ENCODE data around the gene ATP5F1A. TPM values are rescaled to one million over a fixed set of nuclear protein-coding genes. Genes with fewer than 3 reads are reported as not detected.
"Not testable (repeated sequence)": the region's sequence is repeated elsewhere in the genome, so short reads cannot be mapped to it uniquely, and the experiment has no call there.

ATP5F1A gene
- polyA plus RNA-seq (2012; ENCODE audit: missing spikeins): 415 TPM

DNA sequence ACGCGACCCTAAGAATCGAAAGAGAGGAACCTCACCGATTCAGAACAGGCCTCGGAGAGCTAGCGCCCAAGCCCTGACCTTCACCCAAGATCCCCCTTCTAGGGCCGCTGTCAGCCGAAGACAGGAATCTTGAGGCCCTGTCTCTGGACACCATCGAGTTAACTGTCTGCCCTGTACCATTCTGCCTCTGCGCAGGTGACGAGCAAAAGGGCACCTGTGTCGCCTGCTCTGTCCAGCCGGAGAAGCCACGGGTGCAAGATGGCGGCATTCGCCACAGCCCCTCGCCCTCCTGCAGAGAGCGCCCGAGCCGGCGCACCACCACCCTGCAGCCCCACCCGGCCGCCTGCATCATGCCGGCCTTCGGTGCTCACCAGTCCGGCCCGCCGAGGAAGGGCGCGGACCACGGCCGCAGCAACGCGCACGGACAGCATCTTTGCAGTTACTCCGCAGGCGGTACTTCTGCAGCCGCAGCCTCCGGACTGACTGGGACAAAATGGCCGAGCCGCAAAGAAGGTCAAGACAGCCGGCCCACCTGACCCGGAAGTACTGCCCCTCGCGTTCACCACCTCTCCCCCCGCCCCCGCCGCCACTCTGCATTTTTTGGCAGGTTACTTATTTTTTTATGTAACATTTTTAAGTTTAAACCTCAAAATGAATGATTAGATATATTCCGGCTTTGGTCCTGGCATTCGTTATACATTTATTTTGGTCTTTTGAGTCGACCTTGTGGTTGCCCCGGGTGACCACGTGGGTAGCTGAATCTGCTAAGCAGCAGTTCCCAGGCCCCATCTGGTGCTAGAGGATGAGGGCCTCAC lies at the start of gene ATP5F1A:
ATP5F1A (minus strand) TSS at position 496 of the 815 bp plus-strand sequence; CDS start at position 431, 65 bp downstream.
- peak; percentile 74 for DNase-seq (ENCODE audit: insufficient read length)
- TF ChIP-seq POLR2A (IDR thresholded peaks at IDR 0.05; ENCODE audit: low read depth, low read length) (peak; percentile 94), TAF1 (IDR thresholded peaks at IDR 0.05; ENCODE audit: borderline replicate concordance, low read depth, low read length) (peak; percentile 72), POLR2AphosphoS5 (IDR thresholded peaks at IDR 0.05; ENCODE audit: low read depth, low read length) (peak; percentile 93)
- FAIRE-seq: peak; percentile 66

DNA sequence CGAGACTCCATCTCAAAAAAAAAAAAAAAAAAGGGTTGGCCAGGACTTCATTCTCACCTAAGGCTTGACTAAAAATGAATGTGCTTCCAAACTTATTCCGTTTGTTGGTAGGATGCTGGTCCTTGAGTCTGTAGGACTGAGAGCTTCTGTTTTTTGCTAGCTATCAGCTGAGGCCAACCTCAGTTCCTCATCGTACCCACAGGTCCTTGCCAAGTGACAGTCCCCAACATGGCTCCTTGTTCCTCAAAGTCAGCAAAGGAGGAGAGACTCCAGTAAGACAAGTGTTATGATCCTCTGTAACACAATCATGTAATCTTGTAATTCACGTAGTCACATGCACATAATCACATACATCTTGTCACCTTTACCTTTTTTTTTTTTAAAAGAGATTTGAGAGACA lies 43.1 kb upstream of the ATP5F1A start:
- TF ChIP-seq POLR2AphosphoS5 (IDR thresholded peaks at IDR 0.05; ENCODE audit: low read depth, low read length) (no peak), POLR2A (IDR thresholded peaks at IDR 0.05; ENCODE audit: low read depth, low read length) (no peak), TAF1 (IDR thresholded peaks at IDR 0.05; ENCODE audit: borderline replicate concordance, low read depth, low read length) (no peak)
- DNase-seq (ENCODE audit: insufficient read length) (no peak), FAIRE-seq (no peak)

GRCh38 chr18:46140173-46140572 lies 42.1 kb upstream of the ATP5F1A start:
- FAIRE-seq (no peak), DNase-seq (ENCODE audit: insufficient read length) (no peak)
- TF ChIP-seq POLR2A (IDR thresholded peaks at IDR 0.05; ENCODE audit: low read depth, low read length) (no peak), TAF1 (IDR thresholded peaks at IDR 0.05; ENCODE audit: borderline replicate concordance, low read depth, low read length) (no peak), POLR2AphosphoS5 (IDR thresholded peaks at IDR 0.05; ENCODE audit: low read depth, low read length) (no peak)

GRCh38 chr18:46134920-46135675 lies 37.0 kb upstream of the ATP5F1A start:
- TF ChIP-seq TAF1 (IDR thresholded peaks at IDR 0.05; ENCODE audit: borderline replicate concordance, low read depth, low read length) (no peak), POLR2A (IDR thresholded peaks at IDR 0.05; ENCODE audit: low read depth, low read length) (no peak), POLR2AphosphoS5 (IDR thresholded peaks at IDR 0.05; ENCODE audit: low read depth, low read length) (no peak)
- DNase-seq (ENCODE audit: insufficient read length) (no peak), FAIRE-seq (no peak)

DNA sequence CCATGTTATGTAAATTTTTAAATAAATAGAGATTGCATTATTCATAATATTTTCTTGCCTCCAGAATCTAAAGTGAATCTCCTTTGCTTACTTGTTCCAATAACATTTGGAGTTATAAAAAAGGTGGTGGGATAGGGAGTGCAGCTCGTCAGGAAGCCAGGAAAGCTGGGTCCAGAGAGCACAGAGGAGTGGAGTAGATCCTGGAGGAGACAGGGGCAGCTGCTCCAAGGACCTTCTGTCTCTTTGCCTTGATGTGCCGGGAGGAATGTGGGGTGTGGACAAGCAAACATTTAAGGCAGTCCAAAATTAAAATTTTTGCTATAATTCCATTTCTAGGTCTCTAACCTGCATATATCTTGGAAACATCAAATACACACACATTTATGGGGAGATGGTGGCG lies 35.4 kb upstream of the ATP5F1A start:
- DNase-seq (ENCODE audit: insufficient read length): no peak
- no peak for TF ChIP-seq POLR2AphosphoS5 (IDR thresholded peaks at IDR 0.05; ENCODE audit: low read depth, low read length)
- no peak for TF ChIP-seq TAF1 (IDR thresholded peaks at IDR 0.05; ENCODE audit: borderline replicate concordance, low read depth, low read length)
- TF ChIP-seq POLR2A (IDR thresholded peaks at IDR 0.05; ENCODE audit: low read depth, low read length): no peak
- FAIRE-seq: no peak

DNA sequence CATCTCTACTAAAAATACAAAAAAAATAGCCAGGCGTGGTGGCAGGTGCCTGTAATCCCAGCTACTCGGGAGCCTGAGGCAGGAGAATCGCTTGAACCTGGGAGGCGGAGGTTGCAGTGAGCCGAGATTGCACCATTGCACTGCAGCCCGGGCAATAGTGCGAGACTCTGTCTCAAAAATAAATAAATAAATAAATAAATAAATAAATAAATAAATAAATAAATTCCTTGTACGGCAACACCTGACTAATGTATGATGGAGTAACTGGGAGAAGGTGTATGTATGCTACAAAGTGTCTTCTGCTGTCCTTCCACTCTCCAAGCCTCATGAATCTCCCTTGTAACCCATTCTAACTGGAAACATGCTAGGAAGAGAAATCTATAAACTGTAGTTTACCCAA lies 32.5 kb upstream of the ATP5F1A start:
- not testable (repeated sequence) for DNase-seq (ENCODE audit: insufficient read length); FAIRE-seq

- TF ChIP-seq POLR2A (IDR thresholded peaks at IDR 0.05; ENCODE audit: low read depth, low read length): no peak
- no peak for TF ChIP-seq TAF1 (IDR thresholded peaks at IDR 0.05; ENCODE audit: borderline replicate concordance, low read depth, low read length)
- no peak for TF ChIP-seq POLR2AphosphoS5 (IDR thresholded peaks at IDR 0.05; ENCODE audit: low read depth, low read length)
- DNase-seq (ENCODE audit: insufficient read length) (no peak), FAIRE-seq (no peak)
Measured at GRCh38 chr18:46130061-46130460, 32.0 kb upstream of the ATP5F1A start.

- not testable (repeated sequence) for DNase-seq (ENCODE audit: insufficient read length); FAIRE-seq
Measured at GRCh38 chr18:46126625-46127024, 28.5 kb upstream of the ATP5F1A start.

- DNase-seq (ENCODE audit: insufficient read length) (no peak), FAIRE-seq (no peak)
- TF ChIP-seq TAF1 (IDR thresholded peaks at IDR 0.05; ENCODE audit: borderline replicate concordance, low read depth, low read length) (no peak), POLR2AphosphoS5 (IDR thresholded peaks at IDR 0.05; ENCODE audit: low read depth, low read length) (no peak), POLR2A (IDR thresholded peaks at IDR 0.05; ENCODE audit: low read depth, low read length) (no peak)
Measured at GRCh38 chr18:46113751-46114150, 15.7 kb upstream of the ATP5F1A start.

GRCh38 chr18:46110406-46110805 lies 12.3 kb upstream of the ATP5F1A start:
- TF ChIP-seq POLR2AphosphoS5 (IDR thresholded peaks at IDR 0.05; ENCODE audit: low read depth, low read length) (no peak), TAF1 (IDR thresholded peaks at IDR 0.05; ENCODE audit: borderline replicate concordance, low read depth, low read length) (no peak), POLR2A (IDR thresholded peaks at IDR 0.05; ENCODE audit: low read depth, low read length) (no peak)
- DNase-seq (ENCODE audit: insufficient read length): no peak
- no peak for FAIRE-seq

GRCh38 chr18:46109386-46109785 lies 11.3 kb upstream of the ATP5F1A start:
- FAIRE-seq (no peak), DNase-seq (ENCODE audit: insufficient read length) (no peak)
- TF ChIP-seq POLR2AphosphoS5 (IDR thresholded peaks at IDR 0.05; ENCODE audit: low read depth, low read length) (no peak), POLR2A (IDR thresholded peaks at IDR 0.05; ENCODE audit: low read depth, low read length) (no peak)

Data from GM12892 (cell line).